NCI-H2196 (cell line): ENCODE data around the gene CRIP3.
A peak's percentile ranks its signal among the peaks of the same experiment; 100 is the strongest.

Experiments
- DNase-seq: peaks from one replicate; lab custom pipeline; 2025; ENCODE audit not compliant: unreplicated experiment; lab: John Stamatoyannopoulos, UW

CRIP3 gene

GRCh38 chr6:43274916-43275597 is 33.6 kb downstream of the CRIP3 start:
- no peak for DNase-seq

DNA sequence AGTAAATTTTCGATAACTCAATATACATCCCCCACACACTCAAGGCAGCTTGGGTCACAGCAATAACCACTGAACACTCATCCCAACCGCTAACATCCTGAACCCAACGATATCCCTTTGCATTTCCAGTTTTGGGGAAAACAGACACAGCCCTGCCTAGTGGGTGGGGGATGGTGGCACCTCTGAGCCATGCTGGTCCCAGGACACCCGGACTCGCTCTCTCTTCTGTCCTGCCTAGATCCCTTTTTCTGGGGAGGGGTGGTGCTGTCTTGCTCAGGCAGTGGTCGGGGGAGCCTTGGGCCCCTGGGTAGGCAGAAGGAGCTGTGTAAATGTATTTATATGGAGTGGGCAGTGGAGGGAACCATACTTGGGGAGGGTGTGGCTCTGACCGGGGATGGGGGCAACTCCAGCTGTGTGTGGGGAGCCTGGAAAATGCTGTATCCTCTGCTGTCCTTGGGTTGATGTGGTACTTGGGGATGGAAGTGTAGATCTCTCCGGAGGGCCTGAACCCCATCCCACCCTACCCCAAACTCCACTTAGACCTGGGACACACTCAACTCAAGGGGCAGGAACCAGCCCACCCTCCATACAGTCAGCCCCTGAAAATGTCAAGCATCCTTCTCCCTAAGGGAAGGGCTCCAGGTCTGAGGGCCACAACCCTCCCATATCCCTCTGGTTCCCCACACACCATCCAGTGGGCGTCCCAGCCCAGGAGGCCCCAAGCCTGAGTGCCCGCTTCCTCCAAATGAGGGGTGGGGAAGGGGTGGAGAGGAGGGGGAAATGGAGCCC is 34.3 kb downstream of the CRIP3 start:
- DNase-seq = no peak

GRCh38 chr6:43273707-43274106 is 34.9 kb downstream of the CRIP3 start:
- DNase-seq = no peak

DNA sequence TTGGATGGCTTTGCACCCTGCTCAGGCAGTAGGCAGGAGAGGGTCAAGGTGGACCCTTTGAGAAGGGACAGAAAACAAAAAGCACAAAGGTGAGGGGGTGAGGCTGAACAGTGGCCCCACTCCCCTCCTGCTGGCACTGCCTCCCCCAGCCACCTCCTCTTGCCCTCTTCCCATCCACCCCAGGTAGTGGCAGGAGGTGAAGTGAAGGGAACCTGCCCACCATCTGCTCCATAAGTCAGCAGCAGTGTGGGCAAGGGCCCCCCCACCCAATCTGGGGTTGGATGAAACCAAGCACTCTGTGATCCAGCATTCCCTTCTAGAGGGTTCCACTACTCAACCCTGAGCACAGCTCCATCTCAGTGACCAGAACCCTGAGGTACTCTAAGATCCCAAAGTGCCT is 36.7 kb downstream of the CRIP3 start:
- no peak for DNase-seq

DNA sequence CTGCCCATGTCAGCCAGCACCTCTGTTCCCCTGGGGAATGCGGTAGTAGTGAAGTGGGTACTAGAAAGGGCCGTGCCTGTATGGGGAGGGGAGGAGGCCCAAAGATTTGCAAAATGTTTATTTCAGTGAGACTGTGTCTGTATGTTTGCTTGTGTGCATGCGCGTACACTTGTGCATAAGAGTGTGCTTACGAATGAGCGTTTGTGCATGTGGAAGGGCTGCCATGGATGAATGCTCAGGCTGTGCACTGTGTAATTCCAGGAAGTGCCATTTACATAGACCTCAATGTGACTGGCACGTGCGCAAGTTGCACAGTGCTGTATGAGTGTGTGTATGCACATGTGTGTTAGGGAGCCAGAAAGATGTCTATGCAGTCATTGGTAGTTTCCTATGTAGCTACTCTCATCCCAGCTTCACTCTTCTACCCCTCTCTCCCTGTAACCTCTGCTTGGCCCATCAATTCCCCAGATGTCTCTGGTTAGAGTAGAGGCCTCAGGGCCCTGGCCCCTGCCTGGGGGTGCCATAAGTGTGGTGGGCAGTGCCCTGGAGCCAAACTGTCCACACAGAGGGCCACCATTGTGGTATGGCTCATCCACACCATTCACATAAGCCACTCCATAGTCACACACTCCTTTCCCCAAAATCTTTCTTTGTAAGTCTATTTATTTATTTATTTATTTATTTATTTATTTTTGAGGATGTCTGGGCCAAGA is 37.4 kb downstream of the CRIP3 start:
- no peak for DNase-seq

DNA sequence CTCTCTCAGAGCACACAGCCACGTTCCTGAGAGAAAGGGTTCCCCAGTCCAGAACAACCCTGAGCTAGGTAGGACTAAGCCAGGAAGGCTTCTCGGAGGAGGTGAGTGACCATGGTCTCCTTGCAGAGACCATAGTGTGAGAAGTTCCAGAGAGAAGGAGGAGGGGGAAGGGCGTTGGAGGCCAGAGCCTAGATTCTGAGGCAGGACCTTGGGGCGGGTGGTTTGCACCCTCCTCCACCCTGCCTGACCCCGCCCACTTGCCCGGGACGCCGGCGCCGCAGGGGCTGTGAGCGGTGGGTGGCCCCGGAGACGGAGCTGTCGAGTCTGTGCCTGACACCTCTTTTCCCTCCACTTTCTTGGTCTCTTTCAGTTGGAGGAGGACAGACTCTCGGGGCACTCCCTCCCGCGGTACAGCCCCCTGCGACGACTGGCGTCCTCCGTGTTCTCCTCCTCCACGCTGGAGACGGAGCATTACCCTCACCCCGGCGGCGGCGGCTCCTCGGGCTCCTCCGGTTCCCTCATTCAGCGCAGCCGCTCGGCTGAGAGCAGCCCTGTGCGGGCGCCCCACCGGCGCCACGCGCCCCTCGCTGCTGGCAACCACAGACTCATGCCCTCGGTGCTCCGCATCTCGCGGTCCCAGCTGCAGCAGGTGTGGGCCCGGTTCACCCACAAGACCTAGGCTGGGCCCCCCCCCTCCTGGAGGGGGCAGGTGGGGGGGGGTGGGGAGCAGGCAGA is 39.2 kb downstream of the CRIP3 start:
- no peak for DNase-seq

DNA sequence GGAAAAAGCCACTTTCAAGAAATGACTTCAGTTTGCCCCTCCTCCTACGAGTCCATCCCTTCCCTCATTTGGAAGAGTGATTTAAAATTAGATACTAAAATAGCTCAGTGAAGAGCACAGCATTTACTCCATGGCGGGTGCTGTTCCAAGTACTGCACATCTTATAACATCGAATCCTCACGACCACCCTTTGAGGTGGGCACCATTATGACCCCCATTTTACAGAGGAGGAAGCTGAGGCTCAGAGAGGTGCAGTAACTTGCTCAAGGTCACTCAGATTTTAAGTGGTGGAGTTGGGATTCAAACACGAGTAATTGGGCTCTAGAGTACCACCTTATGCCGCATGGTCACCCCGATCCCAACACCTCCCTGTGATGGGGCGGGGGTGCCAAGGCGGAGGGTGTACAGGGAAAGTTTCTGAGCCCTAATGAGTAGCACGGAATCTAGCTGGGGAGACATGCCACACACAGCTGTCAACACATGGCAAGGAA is 39.8 kb downstream of the CRIP3 start:
- no peak for DNase-seq

- peak; percentile 60 for DNase-seq
Measured at GRCh38 chr6:43268355-43268700, 40.3 kb downstream of the CRIP3 start.

- peak; percentile 60 for DNase-seq
Measured at GRCh38 chr6:43267619-43268354, 40.8 kb downstream of the CRIP3 start.

GRCh38 chr6:43265564-43265963 is 43.1 kb downstream of the CRIP3 start:
- no peak for DNase-seq

- DNase-seq = no peak
Measured at GRCh38 chr6:43264599-43265145, 44.0 kb downstream of the CRIP3 start.

DNA sequence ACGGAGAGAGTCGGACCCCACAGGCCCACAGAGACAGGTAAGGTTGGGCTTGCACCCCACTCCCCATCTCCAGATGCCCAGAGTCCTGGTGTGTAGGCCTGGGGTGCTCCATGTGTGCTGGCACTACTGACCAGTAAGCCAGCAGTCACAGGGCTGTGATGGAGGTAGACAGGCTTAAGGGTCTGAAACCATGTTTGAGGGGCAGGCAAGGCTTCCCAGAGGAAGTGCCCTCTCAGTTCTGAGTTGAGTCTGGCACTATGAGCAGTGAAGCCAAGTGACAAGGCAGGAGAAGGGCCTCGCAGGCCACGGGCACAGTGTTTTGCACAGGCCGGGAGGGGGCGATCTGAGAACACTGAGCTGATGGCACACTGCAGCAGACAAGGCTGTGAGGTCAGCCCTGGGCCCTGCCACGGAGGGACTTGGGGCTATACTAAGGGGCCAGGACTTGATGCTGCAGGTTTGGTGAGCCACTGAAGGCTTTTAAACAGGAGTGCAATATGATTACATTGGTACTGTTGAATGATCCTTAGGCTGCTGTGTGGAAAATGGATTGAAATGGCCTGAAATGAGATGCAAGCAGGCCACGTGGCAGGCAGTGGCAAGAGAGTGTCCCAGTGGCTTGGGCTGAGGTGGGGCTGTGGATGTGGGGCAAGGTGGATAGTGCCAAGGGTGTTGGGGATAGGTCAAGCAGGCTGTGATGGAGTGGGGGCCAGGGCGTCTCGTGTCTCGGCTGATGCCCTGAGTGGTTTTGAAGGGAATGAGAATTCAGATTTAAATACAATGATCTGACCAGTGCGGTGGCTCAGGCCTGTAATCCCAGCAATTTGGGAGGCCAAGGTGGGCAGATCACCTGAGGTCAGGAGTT is 45.1 kb downstream of the CRIP3 start:
- DNase-seq = peak; percentile 74

GRCh38 chr6:43262780-43263313 is 45.8 kb downstream of the CRIP3 start:
- DNase-seq = no peak

DNA sequence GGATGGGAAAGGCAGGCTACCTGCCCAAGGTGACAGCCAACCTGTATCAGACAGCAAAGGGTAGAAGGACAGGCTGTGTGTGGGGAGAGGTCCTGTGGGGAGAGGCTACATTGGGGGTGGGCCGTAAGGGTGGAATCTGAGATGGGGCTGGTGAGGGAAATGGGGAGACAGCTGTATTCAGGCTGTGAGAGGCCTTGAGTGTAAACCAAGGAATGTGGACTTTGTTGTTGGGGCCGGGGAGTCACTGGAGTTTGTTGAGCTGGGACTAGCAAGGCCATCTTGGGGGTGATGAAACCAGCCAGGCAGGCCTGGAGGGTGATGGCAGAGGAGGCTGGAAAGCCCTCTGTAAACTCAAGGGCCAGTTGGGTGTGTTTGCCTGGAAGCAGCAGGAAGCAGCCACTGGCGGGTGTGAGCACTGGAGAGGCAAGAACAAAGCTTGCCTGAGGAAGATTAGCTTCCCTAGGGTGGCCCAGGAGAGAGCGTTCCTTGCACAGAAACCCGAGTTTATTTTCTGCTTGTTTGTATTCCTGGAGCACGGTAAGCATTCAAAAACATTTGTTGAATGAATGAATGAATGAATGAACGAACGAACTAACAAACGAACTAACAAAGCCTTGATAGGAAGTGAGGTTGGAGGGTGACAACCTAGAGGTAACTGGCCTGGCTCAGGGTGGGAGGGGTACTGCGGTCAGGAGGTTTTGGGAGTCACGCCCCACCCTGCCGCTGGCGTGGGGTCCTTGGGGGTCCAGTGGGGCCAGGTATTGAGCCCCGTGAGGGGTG is 46.4 kb downstream of the CRIP3 start:
- no peak for DNase-seq

DNA sequence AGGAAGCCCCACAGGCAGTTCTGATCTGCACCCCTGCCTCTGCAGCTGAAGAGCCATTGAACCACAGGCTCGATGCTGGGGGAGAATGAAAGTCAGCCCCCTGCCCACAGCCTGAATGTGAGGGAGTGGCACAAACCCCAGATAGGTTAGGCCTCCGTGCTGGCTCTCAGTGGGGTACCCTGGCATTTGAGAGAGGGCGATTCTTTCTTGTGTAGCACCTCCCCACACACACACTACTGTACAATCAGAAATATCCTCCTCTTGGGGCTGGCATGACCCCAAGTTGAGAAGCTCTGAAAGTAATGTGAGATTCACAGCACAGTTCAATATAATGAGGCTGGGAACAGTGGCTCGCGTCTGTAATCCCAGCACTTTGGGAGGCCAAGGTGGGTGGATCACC is 47.4 kb downstream of the CRIP3 start:
- no peak for DNase-seq

DNA sequence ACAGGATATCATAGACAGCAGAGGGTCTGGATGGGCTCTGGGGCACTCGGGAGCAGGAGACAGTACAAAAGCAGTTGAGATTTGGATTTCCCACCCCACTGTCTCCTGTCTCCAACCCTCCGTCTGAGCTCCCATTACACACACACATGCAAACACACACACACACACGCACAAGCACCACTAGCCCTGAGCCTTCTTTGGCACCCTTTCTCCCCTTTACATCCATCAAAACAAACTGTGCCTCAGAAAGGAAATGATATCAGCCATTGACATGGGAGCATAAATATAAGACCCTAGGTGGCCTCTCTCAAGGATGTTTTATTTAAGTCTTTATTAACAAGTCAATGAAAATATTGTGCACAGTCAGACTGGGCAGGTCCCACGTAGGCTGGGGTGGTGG is 47.8 kb downstream of the CRIP3 start:
- no peak for DNase-seq

- DNase-seq = no peak
Measured at GRCh38 chr6:43258807-43259686, 49.6 kb downstream of the CRIP3 start.
